ENCODE results near the gene PPM1L.

- no peak for TF ChIP-seq CTCF (IDR thresholded peaks at IDR 0.05)
- no peak for TF ChIP-seq POLR2AphosphoS5 (IDR thresholded peaks at IDR 0.05)
Observed at GRCh38 chr3:161054860-161055604, 299.0 kb downstream of the PPM1L start.

All from suprapubic skin (tissue), 3 donors.